MM.1S (cell line): Measurements from ENCODE around the gene LY9.

Source experiments
- DNase-seq: peaks from one replicate; pipeline ENCODE4 v3.0.0-alpha.2; 2015
- H2AFZ ChIP-seq: fragments of 300-600 bp; sonication (generic); 2 replicates; pipeline ENCODE4 v1.6.0; 2016; ENCODE audit warnings: antibody characterized with exemption, low read length
- H3F3A ChIP-seq: fragments of 300-600 bp; sonication (generic); 2 replicates; pipeline ENCODE4 v1.6.1; 2016; ENCODE audit warnings: mild to moderate bottlenecking, antibody characterized with exemption, low read length, moderate library complexity, mixed read lengths; ENCODE audit not compliant: insufficient read depth
- H3K27ac ChIP-seq: fragments of 300-600 bp; sonication (generic); 2 replicates; pipeline ENCODE4 v1.5.1; 2016; ENCODE audit warnings: mild to moderate bottlenecking, low read length
- H3K27me3 ChIP-seq: fragments of 300-600 bp; sonication (generic); replicated peaks from 2 replicates; pipeline ENCODE4 v1.6.0; 2016; ENCODE audit warnings: low read length; ENCODE audit not compliant: insufficient read depth
- H3K36me3 ChIP-seq: fragments of 300-600 bp; sonication (generic); replicated peaks from 2 replicates; pipeline ENCODE4 v1.6.1; 2016; ENCODE audit warnings: mild to moderate bottlenecking, low read length, mixed read lengths; ENCODE audit not compliant: insufficient read depth
- H3K4me1 ChIP-seq: fragments of 300-600 bp; sonication (generic); 2 replicates; pipeline ENCODE4 v1.6.1; 2016; ENCODE audit warnings: low read length, mixed read lengths
- H3K4me2 ChIP-seq: fragments of 300-600 bp; sonication (generic); 2 replicates; pipeline ENCODE4 v1.6.0; 2016; ENCODE audit warnings: low read depth, low read length
- H3K4me3 ChIP-seq: fragments of 300-600 bp; sonication (generic); 2 replicates; pipeline ENCODE4 v1.5.1; 2016; ENCODE audit warnings: low read length, mixed read lengths
- H3K79me2 ChIP-seq: fragments of 300-600 bp; sonication (generic); 2 replicates; pipeline ENCODE4 v1.6.1; 2016; ENCODE audit warnings: mixed run types, low read length, mixed read lengths
- H3K9ac ChIP-seq: fragments of 300-600 bp; sonication (generic); 2 replicates; pipeline ENCODE4 v1.6.1; 2016; ENCODE audit warnings: low read length, mixed read lengths
- H3K9me2 ChIP-seq: fragments of 300-600 bp; sonication (generic); replicated peaks from 2 replicates; pipeline ENCODE4 v1.6.1; 2016; ENCODE audit warnings: mild to moderate bottlenecking, low read length, mixed read lengths; ENCODE audit not compliant: insufficient read depth
- H3K9me3 ChIP-seq: fragments of 300-600 bp; sonication (generic); replicated peaks from 2 replicates; pipeline ENCODE4 v1.6.1; 2016; ENCODE audit warnings: mild to moderate bottlenecking, low read length, mixed read lengths; ENCODE audit not compliant: insufficient read depth
- H4K20me1 ChIP-seq: fragments of 300-600 bp; sonication (generic); 2 replicates; pipeline ENCODE4 v1.6.1; 2016; ENCODE audit warnings: mild to moderate bottlenecking, low read length, moderate library complexity, mixed read lengths; ENCODE audit not compliant: insufficient read depth
- EZH2 ChIP-seq: fragments of 300-600 bp; sonication (generic); optimal IDR thresholded peaks from 2 replicates; pipeline ENCODE3; 2017; ENCODE audit warnings: low read depth, mild to moderate bottlenecking, antibody characterized with exemption, low read length, mixed read lengths
- EZH2phosphoT487 ChIP-seq: fragments of 300-600 bp; sonication (generic); IDR thresholded peaks from 2 replicates; pipeline ENCODE4 v1.6.1; 2018; ENCODE audit warnings: antibody characterized with exemption, low read length
- TF ChIP-seq, protein P1 (sequence below): fragments of 300-600 bp; sonication (generic); IDR thresholded peaks from 2 replicates; pipeline ENCODE4 v1.5.1; 2016; ENCODE audit warnings: antibody characterized with exemption, low read length, mixed read lengths

Gene LY9

GRCh38 chr1:160819186-160819585 lies 23.2 kb downstream of the LY9 start:
- Histone ChIP-seq H3K27me3 (no peaks in the 10 kb centered on the region), H4K20me1 (no peaks in the 10 kb centered on the region), H3K4me2 (no peak overlapping the region), H3K4me1 (no peaks in the 10 kb centered on the region), H3F3A (no peaks in the 10 kb centered on the region), H2AFZ (no peak overlapping the region), H3K36me3 (no peaks in the 10 kb centered on the region; the same call in 1 of the 2 replicates), H3K9ac (no peak overlapping the region), H3K79me2 (no peaks in the 10 kb centered on the region), H3K27ac (no peak overlapping the region), H3K9me3 (no peaks in the 10 kb centered on the region), H3K4me3 (no peak overlapping the region), H3K9me2 (no peaks in the 10 kb centered on the region)
- no peak for DNase-seq
- TF ChIP-seq EZH2phosphoT487 (no peak), EZH2 (no peak)
- TF ChIP-seq, protein P1, sequence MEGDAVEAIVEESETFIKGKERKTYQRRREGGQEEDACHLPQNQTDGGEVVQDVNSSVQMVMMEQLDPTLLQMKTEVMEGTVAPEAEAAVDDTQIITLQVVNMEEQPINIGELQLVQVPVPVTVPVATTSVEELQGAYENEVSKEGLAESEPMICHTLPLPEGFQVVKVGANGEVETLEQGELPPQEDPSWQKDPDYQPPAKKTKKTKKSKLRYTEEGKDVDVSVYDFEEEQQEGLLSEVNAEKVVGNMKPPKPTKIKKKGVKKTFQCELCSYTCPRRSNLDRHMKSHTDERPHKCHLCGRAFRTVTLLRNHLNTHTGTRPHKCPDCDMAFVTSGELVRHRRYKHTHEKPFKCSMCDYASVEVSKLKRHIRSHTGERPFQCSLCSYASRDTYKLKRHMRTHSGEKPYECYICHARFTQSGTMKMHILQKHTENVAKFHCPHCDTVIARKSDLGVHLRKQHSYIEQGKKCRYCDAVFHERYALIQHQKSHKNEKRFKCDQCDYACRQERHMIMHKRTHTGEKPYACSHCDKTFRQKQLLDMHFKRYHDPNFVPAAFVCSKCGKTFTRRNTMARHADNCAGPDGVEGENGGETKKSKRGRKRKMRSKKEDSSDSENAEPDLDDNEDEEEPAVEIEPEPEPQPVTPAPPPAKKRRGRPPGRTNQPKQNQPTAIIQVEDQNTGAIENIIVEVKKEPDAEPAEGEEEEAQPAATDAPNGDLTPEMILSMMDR = no peak

- no peaks in the 10 kb centered on the region for H3K79me2 ChIP-seq
- DNase-seq = no peak
- H3K36me3 ChIP-seq = no peaks in the 10 kb centered on the region; the same call in 1 of the 2 replicates
- no peak overlapping the region for H3K4me2 ChIP-seq
- no peaks in the 10 kb centered on the region for H3K9me3 ChIP-seq
- no peaks in the 10 kb centered on the region for H4K20me1 ChIP-seq
- no peaks in the 10 kb centered on the region for H3K9me2 ChIP-seq
- no peak overlapping the region for H3K4me3 ChIP-seq
- no peak overlapping the region for H2AFZ ChIP-seq
- no peaks in the 10 kb centered on the region for H3K27me3 ChIP-seq
- no peaks in the 10 kb centered on the region for H3K4me1 ChIP-seq
- no peaks in the 10 kb centered on the region for H3F3A ChIP-seq
- no peak overlapping the region for H3K27ac ChIP-seq
- no peak overlapping the region for H3K9ac ChIP-seq
- TF ChIP-seq EZH2 (no peak), EZH2phosphoT487 (no peak)
- TF ChIP-seq, protein P1 = 0 out of 2 replicates have a peak, but pooled peaks have one; percentile 4
Observed at GRCh38 chr1:160821627-160822026, 25.7 kb downstream of the LY9 start.

DNA sequence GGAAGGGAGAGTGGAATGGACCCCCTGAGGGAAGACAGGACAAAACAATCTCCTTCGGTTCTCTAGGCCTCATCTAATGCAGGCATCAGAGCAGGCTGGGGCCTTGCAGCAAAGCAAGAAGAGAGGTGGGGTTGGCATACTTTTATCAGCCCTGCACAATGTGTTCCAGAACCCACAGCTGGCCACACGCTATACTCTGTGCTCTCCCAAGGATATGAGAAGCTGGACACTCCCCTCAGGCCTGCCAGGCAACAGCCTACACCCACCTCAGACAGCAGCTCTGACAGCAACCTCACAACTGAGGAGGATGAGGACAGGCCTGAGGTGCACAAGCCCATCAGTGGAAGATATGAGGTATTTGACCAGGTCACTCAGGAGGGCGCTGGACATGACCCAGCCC lies 27.3 kb downstream of the LY9 start:
- no peak overlapping the region for H3K9ac ChIP-seq
- H3K27ac ChIP-seq = no peak overlapping the region
- DNase-seq = no peak
- no peak for TF ChIP-seq EZH2
- no peak for TF ChIP-seq EZH2phosphoT487
- TF ChIP-seq, protein P1 = no peak
- H3K4me1 ChIP-seq = no peaks in the 10 kb centered on the region
- H3K4me3 ChIP-seq = no peak overlapping the region
- no peak overlapping the region for H3K4me2 ChIP-seq
- no peaks in the 10 kb centered on the region for H3K79me2 ChIP-seq
- no peaks in the 10 kb centered on the region for H3F3A ChIP-seq
- no peak overlapping the region for H2AFZ ChIP-seq
- no peaks in the 10 kb centered on the region for H3K9me2 ChIP-seq
- no peaks in the 10 kb centered on the region for H3K9me3 ChIP-seq
- H3K27me3 ChIP-seq = no peaks in the 10 kb centered on the region
- no peaks in the 10 kb centered on the region for H3K36me3 ChIP-seq
- H4K20me1 ChIP-seq = no peaks in the 10 kb centered on the region
